Measurements from ENCODE around the gene HOXD8. TPM values are rescaled to one million over a fixed set of nuclear protein-coding genes. Genes with fewer than 3 reads are reported as not detected.

The HOXD8 gene
- total RNA-seq, 1 experiment from 2014 or later, result 0.49 TPM

- DNase-seq (ENCODE audit: low read depth), result no peak
Observed at GRCh38 chr2:176173567-176174381, 44.3 kb downstream of the HOXD8 start.

- peak; percentile 66 for DNase-seq (ENCODE audit: low read depth)
Observed at GRCh38 chr2:176174382-176174823, 44.9 kb downstream of the HOXD8 start.

- no peak for DNase-seq (ENCODE audit: low read depth)
Observed at GRCh38 chr2:176174824-176175708, 45.6 kb downstream of the HOXD8 start.

- no peak for DNase-seq (ENCODE audit: low read depth)
Observed at GRCh38 chr2:176175709-176176607, 46.5 kb downstream of the HOXD8 start.

GRCh38 chr2:176177580-176178037 lies 48.1 kb downstream of the HOXD8 start:
- no peak for DNase-seq (ENCODE audit: low read depth)

GRCh38 chr2:176178038-176178756 lies 48.7 kb downstream of the HOXD8 start:
- DNase-seq (ENCODE audit: low read depth), result peak; percentile 24

- DNase-seq (ENCODE audit: low read depth), result peak; percentile 36
Observed at GRCh38 chr2:176178757-176179295, 49.3 kb downstream of the HOXD8 start.

GRCh38 chr2:176181551-176181950 lies 52.0 kb downstream of the HOXD8 start:
- no peak for DNase-seq (ENCODE audit: low read depth)

Other genes with a start within 250 kb of the HOXD8 start
- gene LNPK, start 127.4 kb upstream of the HOXD8 start, total RNA-seq (2014; rRNA removed; shearing (Covaris generic)), result 20.8 and 27.7 TPM in 2 replicates
- not detected in 2 replicates for gene EVX2, start 45.7 kb upstream of the HOXD8 start, total RNA-seq (2014; rRNA removed; shearing (Covaris generic))
- gene HOXD13, start 37.0 kb upstream of the HOXD8 start, total RNA-seq (2014; rRNA removed; shearing (Covaris generic)), result 2.1 and 3.6 TPM in 2 replicates
- gene HOXD12, start 29.9 kb upstream of the HOXD8 start, total RNA-seq (2014; rRNA removed; shearing (Covaris generic)), result 0.12 TPM in 1 of 2 replicates, not detected in the other
- 14.3 and 16.9 TPM in 2 replicates for gene HOXD11, start 22.4 kb upstream of the HOXD8 start, total RNA-seq (2014; rRNA removed; shearing (Covaris generic))
- gene HOXD10, start 12.9 kb upstream of the HOXD8 start, total RNA-seq (2014; rRNA removed; shearing (Covaris generic)), result 9.3 and 15.0 TPM in 2 replicates
- 0.57 and 0.86 TPM in 2 replicates for gene HOXD9, start 7.0 kb upstream of the HOXD8 start, total RNA-seq (2014; rRNA removed; shearing (Covaris generic))
- gene HOXD4, start 21.8 kb downstream of the HOXD8 start, total RNA-seq (2014; rRNA removed; shearing (Covaris generic)), result 0.05 TPM in 1 of 2 replicates, not detected in the other
- 0.12 and 0.30 TPM in 2 replicates for gene HOXD3, start 27.6 kb downstream of the HOXD8 start, total RNA-seq (2014; rRNA removed; shearing (Covaris generic))
- gene HOXD1, start 59.0 kb downstream of the HOXD8 start, total RNA-seq (2014; rRNA removed; shearing (Covaris generic)), result not detected in 2 replicates
- gene MTX2, start 139.7 kb downstream of the HOXD8 start, total RNA-seq (2014; rRNA removed; shearing (Covaris generic)), result 29.8 and 36.0 TPM in 2 replicates

Data from M059J (cell line).